Central memory CD4-positive, alpha-beta T cell (primary cell): Measurements from ENCODE around the gene TRIM60.
"Not testable (repeated sequence)": the region's sequence is repeated elsewhere in the genome, so short reads cannot be mapped to it uniquely, and the experiment has no call there.

ENCODE experiments used
- DNase-seq: peaks from one replicate; pipeline ENCODE4 v3.0.0; 2022

Gene TRIM60

DNA sequence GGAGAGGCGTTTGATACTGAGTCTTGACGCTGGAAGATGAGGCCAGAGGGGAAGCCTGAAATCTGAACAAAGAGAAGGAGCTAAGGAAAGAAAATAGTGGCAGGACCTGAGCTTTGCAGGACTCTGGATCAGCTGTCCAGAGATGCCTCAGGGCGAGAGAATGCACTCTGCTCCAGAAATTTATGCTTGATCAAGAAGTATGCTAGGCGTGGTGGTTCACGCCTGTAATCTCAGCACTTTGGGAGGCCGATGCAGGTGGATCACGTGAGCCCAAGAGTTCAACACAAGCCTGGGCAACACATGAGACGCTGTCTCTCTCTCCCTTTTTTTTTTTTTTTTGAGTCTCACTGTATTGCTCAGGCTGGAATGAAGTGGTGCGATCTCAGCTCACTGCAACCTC lies 23.8 kb downstream of the TRIM60 start:
- no peak for DNase-seq

DNA sequence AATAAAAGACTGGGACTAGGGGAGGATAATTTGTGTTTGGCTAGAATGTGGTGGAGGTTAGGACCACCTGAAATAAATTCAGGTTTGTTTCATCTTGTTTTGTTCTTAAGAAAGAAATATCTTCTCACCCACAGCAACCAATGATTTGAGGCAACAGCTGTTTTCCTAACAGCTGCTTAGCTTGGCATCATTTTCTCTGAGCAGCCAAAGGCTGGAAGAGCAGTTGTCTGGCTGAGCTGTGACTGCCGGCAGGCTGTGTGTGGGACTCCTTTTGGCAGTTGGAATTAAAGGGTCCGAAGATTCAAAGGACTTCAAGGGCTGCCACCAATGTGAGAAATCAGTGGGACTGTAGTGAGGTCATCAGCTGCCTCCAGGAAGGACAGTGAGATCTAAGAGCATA lies 26.9 kb downstream of the TRIM60 start:
- DNase-seq = no peak

DNA sequence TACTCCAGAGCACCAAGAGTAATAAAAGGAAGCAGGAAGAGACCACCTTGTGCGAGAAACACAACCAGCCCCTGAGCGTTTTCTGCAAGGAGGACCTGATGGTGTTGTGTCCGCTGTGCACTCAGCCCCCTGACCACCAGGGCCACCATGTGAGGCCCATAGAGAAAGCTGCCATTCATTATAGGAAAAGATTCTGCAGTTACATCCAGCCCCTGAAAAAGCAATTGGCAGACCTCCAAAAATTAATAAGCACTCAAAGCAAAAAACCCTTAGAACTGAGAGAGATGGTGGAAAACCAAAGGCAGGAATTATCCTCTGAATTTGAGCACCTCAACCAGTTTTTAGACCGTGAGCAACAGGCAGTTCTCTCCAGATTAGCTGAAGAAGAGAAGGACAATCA lies 27.6 kb downstream of the TRIM60 start:
- DNase-seq = no peak

DNA sequence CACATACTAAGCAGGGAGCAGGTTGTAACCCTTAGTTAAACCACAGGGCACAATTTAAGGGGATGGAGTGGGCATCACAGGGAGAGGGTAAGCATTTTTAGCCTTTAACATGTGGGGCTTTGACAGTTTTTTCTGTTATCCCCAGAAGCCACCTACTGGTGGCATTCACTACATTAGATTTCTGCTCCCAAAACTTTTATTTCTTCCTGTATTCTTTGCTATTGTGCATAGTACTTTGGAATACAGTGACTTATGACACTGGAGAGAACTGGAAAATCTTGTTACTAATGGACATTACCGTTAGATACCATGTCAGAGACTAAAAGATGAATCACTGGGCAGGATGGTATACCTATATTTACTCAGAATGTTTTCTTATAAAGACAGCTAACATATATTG lies 29.1 kb downstream of the TRIM60 start:
- no peak for DNase-seq

DNA sequence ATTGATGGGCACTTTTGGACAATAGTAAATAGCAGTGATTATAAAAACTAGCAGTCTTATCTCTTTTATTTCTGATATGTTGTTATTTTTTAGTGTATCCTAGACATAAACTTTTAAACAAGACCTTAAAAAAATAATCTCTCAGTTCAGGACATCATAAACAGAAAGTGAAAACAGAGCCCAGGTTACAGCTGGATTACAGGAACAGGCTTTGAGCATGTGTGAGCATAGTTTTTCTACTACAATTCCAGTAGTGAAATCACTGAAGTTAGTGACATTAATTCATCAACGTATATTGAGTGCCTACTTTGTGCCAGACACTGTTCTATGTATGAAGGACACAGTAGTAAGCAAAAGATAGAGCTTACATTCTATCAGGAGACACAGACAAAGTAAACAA lies 38.8 kb downstream of the TRIM60 start:
- DNase-seq = no peak

DNA sequence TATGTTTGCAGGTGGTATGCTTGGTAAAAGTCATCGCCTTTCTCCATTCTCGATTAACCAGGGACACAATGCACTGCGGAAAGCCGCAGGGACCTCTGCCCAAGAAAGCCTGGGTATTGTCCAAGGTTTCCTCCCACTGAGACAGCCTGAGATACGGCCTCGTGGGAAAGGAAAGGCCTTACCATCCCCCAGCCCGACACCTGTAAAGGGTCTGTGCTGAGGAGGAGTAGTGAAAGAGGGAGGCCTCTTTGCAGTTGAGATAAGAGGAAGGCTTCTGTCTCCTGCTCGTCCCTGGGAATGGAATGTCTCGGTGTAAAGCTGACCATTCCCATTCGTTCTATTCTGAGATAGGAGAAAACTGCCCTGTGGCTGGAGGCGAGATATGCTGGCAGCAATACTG lies 41.5 kb downstream of the TRIM60 start:
- not testable (repeated sequence) for DNase-seq

DNA sequence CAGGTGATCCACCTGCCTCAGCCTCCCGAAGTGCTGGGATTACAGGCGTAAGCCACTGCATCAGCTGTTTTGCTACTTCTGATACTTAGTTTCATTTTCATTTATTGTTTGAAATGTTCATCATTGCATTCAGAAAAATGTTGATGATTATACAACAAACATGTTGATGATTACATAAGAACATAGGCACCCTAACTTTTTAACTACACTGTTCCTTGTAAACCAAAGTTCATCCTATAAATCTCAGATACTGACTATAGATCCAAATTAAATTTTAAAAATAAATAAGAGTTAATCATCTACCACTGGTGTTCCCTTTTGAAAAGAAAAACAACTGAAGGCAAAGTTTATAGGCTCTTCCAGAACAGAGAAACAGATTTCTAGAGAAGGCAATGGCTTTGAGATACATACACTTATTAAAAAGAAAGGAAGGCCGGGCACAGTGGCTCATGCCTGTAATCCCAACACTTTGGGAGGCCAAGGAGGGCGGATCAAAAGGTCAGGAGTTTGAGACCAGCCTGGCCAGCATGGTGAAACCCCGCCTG lies 45.3 kb downstream of the TRIM60 start:
- no peak for DNase-seq

DNA sequence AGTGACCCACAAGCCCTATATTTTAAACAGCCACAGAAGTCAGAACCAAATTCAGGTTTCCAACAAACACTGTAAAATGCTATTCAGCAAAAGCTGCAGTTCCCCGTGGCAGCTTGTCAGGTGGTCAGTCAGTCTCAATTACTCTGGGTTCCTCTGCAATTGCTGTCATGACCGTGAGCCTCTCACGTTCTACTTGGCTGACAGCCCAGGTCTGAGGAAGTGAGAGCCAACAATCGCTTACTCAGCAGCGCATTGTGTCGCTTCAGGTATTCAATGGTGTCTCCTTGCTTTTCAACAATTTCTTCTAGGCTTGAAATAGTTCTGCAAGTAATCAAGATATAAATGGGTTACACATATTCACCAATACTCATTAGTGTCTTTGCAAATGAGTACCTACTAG lies 47.7 kb downstream of the TRIM60 start:
- no peak for DNase-seq

DNA sequence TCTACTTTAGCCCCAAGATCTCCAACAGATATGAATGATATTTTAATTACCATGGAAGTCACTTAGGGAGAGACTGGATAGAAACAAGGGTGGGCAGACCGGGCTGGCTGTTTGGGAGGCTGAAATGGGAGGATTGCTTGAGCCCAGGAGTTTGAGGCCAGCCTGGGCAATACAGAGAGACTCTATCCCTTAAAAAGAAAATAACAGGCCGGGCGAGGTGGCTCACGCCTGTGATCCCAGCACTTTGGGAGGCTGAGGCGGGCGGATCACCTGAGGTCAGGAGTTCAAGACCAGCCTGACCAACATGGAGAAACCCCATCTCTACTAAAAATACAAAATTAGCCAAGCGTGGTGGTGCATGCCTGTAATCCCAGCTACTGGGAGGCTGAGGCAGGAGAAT lies 53.0 kb downstream of the TRIM60 start:
- DNase-seq = not testable (repeated sequence)

DNA sequence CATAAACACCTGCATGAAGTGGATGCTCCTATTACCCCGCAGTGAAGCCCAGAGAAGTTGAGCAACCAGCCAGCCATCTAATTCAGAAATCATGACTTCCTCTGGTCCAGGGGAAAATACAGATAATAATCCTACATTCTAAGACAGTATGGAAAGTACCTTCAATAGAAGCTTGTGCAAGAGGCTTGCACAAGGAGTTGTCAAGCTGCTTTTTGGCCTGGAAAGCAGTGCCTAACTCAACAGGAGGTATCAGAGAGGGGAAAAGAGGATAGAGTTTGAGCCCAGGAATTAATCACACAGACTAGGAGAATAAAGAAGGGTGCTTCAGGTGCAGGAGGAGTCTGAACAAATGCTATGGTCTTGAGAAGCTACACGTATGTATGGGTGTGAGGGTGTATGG lies 54.1 kb downstream of the TRIM60 start:
- no peak for DNase-seq

DNA sequence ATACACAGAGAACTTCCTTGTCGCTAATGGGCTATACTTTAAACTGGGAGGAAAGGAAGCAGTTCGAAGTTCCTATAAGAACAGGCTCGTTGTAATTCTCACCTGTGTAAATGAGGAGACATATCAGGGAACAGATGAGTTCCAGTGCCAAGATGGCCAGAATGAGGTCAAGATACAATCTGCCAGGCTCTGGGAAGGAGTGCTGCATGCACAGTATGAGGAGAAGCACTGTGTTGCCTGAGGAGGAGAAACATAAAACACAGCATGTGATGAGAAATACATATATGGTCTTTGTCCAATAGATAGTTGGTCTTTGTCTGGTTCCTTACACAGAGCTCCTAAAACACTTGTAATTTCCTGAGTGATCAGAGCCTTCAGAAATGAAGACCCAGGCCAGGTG lies 56.6 kb downstream of the TRIM60 start:
- no peak for DNase-seq
